Adrenal gland (tissue), 12 donors: ENCODE data around the gene HTR3B. TPM values are rescaled to one million over a fixed set of nuclear protein-coding genes. Genes with fewer than 3 reads are reported as not detected.
"Not testable (repeated sequence)": the region's sequence is repeated elsewhere in the genome, so short reads cannot be mapped to it uniquely, and the experiment has no call there.

Source experiments
- DNase-seq, 7 donors: peaks; one replicate each; pipeline ENCODE4 v3.0.0-alpha.2; 2019 to 2020
- H3K27ac ChIP-seq, 5 donors: fragments of 200-600 bp; sonication (generic) in 4 of 5; 1 replicate in 3 of 5; 2 replicates in 2 of 5; pipeline versions ENCODE4 v1.5.1 to v1.8.0; 2016 to 2020; ENCODE audit warnings: mild to moderate bottlenecking in 1 of 5
- H3K27me3 ChIP-seq: fragments of 200-600 bp; 2 replicates; pipeline ENCODE4 v1.8.0; 2021
- H3K36me3 ChIP-seq, 2 donors: fragments of 200-600 bp; replicated peaks in 1 of 2; 1 replicate in 1 of 2; 2 replicates in 1 of 2; pipeline versions ENCODE4 v1.5.1 to v1.8.0; 2018 to 2022
- H3K4me1 ChIP-seq, 2 donors: fragments of 200-600 bp; replicated peaks in 1 of 2; 1 replicate in 1 of 2; 2 replicates in 1 of 2; pipeline versions ENCODE4 v1.5.1 to v1.8.0; 2018 to 2021
- H3K4me3 ChIP-seq, 4 donors: fragments of 200-600 bp; sonication (generic) in 3 of 4; one replicate each; pipeline ENCODE4 v1.5.1; 2016 to 2018
- H3K9me3 ChIP-seq, 3 donors: fragments of 200-600 bp; sonication (generic) in 1 of 3; replicated peaks in 1 of 3; 1 replicate in 2 of 3; 2 replicates in 1 of 3; pipeline versions ENCODE4 v1.5.1 to v1.8.0; 2016 to 2021
- CTCF ChIP-seq, 6 experiments: fragments of 450-650 bp in 4 of 6; fragments of 200-600 bp in 2 of 6; sonication (generic) in 1 of 6; IDR thresholded peaks; 1 replicate in 5 of 6; 2 replicates in 1 of 6; pipeline versions ENCODE4 v1.5.1 to v1.8.0; 2016 to 2021; ENCODE audit warnings: antibody characterized with exemption in 6 of 6, mild to moderate bottlenecking in 2 of 6, moderate library complexity in 1 of 6
- POLR2A ChIP-seq, 2 donors: fragments of 450-650 bp; IDR thresholded peaks; one replicate each; pipeline ENCODE4 v1.6.1; 2017; ENCODE audit warnings: antibody characterized with exemption in 2 of 2, mild to moderate bottlenecking in 2 of 2, moderate library complexity in 1 of 2
- WGBS, 4 donors: extraction: QIAGEN DNeasy Blood & Tissue Kit in 2 of 4; methylation state at CpG; one replicate each; pipeline versions ENCODE4 v1.1.5 to v1.1.7; 2013 to 2017; 5-methylcytosine and 5-hydroxymethylcytosine counted together
- intact Hi-C, 2 donors: fragments of 100-400 bp; cut with DNase I; formaldehyde crosslinking; loops; one replicate each; pipeline versions ENCODE4 v1.14.1 to v1.15.0; 2022 to 2023
- polyA plus RNA-seq, 3 donors: library from polyadenylated mRNA; stranded (reverse); fragments of 200-250 nt in 2 of 3; fragments of 350-450 nt in 1 of 3; fragmentation: Illumina TruSeq in 1 of 3; extraction: RNeasy Lipid Tissue Mini Kit (QIAGEN cat#74804) in 1 of 3; gene quantifications; one replicate each; pipeline ENCODE4 v1.2.3, GENCODE V29; 2013 to 2014
- total RNA-seq, 9 donors: library from RNA; depleted of rRNA in 4 of 9; stranded (reverse); fragments of >200 nt in 4 of 9; fragments of 120-200 nt in 1 of 9; fragmentation: NEBNext Ultra II Directional in 1 of 9; extraction: Animal tissue kit (Norgen Biotek cat#: 25700) in 1 of 9; gene quantifications; one replicate each; pipeline versions ENCODE4 v1.1.0 to v1.2.4, GENCODE V29; 2013 to 2023
- donor health status: healthy with polysubstance abuse.
- donor health status: Bipolar disorder and iron deficiency.
- donor health status: DM: yes; HTN: yes; CAD: no.
- donor health status: DM: no; HTN: no; CAD: no.
- donor health status: DM: no; HTN: no; CAD: no.
- donor health status: DM: yes; HTN: yes; CAD: no.

Gene HTR3B
- total and polyA plus RNA-seq, 12 donors, result not detected

- H3K27ac ChIP-seq, result no peak overlapping the region
- 65 to 72% (median 67%) methylated on average over 12 of the region's 12 CpGs for WGBS, 4 donors
Observed at GRCh38 chr11:113926273-113927197, 21.9 kb downstream of the HTR3B start.

GRCh38 chr11:113928311-113928710, 23.7 kb downstream of the HTR3B start:
- TF ChIP-seq POLR2A (IDR thresholded peaks at IDR 0.05) (no peak), CTCF (IDR thresholded peaks at IDR 0.05) (no peak)
- DNase-seq, result no peak

More at GRCh38 chr11:113926273-113927197, 21.9 kb downstream of the HTR3B start:
- Histone ChIP-seq H3K27me3 (no peaks in the 10 kb centered on the region), H3K4me3 (no peak overlapping the region), H3K36me3 (no peaks in the 10 kb centered on the region), H3K9me3 (no peaks in the 10 kb centered on the region), H3K4me1 (no peaks in the 10 kb centered on the region)
- TF ChIP-seq CTCF (IDR thresholded peaks at IDR 0.05) (no peak), POLR2A (IDR thresholded peaks at IDR 0.05) (no peak)
- intact Hi-C loops, result no loop called here
- DNase-seq, result no peak

GRCh38 chr11:113932788-113933187, 28.2 kb downstream of the HTR3B start:
- intact Hi-C loops, result no loop called here
- WGBS, 4 donors, result 64 to 73% (median 70%) methylated on average over 7 of the region's 7 CpGs

More at GRCh38 chr11:113928311-113928710, 23.7 kb downstream of the HTR3B start:
- WGBS, 4 donors, result 68 to 79% (median 71%) methylated on average over 4 to 5 of the region's 5 CpGs
- H3K4me3 ChIP-seq, result no peak overlapping the region
- peaks cover 7% of the 10 kb centered on the region for H3K27me3 ChIP-seq
- H3K4me1 ChIP-seq, result no peaks in the 10 kb centered on the region
- intact Hi-C loops, result no loop called here
- no peak overlapping the region for H3K27ac ChIP-seq
- H3K36me3 ChIP-seq, result no peaks in the 10 kb centered on the region
- no peaks in the 10 kb centered on the region for H3K9me3 ChIP-seq

GRCh38 chr11:113934193-113934592, 29.6 kb downstream of the HTR3B start:
- H3K27ac ChIP-seq, DNase-seq, H3K4me1 ChIP-seq, H3K36me3 ChIP-seq, H3K27me3 ChIP-seq, H3K9me3 ChIP-seq, intact Hi-C loops, H3K4me3 ChIP-seq: not testable (repeated sequence)
- WGBS, 4 donors, result 93 to 96% (median 95%) methylated on average over 3 of the region's 3 CpGs

More at GRCh38 chr11:113932788-113933187, 28.2 kb downstream of the HTR3B start:
- H3K36me3 ChIP-seq, result no peaks in the 10 kb centered on the region
- H3K4me3 ChIP-seq, result no peak overlapping the region
- no peak for DNase-seq
- H3K4me1 ChIP-seq, result no peaks in the 10 kb centered on the region
- peaks cover 7% of the 10 kb centered on the region for H3K27me3 ChIP-seq
- no peak overlapping the region for H3K27ac ChIP-seq
- TF ChIP-seq CTCF (IDR thresholded peaks at IDR 0.05), result no peak
- TF ChIP-seq POLR2A (IDR thresholded peaks at IDR 0.05), result no peak
- no peaks in the 10 kb centered on the region for H3K9me3 ChIP-seq
